H1 (cell line): ENCODE measurements around the gene PLD2. TPM values are rescaled to one million over a fixed set of nuclear protein-coding genes. Genes with fewer than 3 reads are reported as not detected.

Experiments
- CTCF ChIA-PET: fragments of 300-600 bp; sonication (Branson Sonifier 250); formaldehyde crosslinking; loops from one replicate; lab custom pipeline; 2021; ENCODE audit not compliant: partially characterized antibody; lab: Charles Lee
- POLR2A ChIA-PET: fragments of 300-600 bp; sonication (Branson Sonifier 250); formaldehyde crosslinking; loops from one replicate; lab custom pipeline; 2021; ENCODE audit warnings: inconsistent platforms; ENCODE audit not compliant: partially characterized antibody; lab: Charles Lee
- DNase-seq, 2 experiments: peaks; one replicate each; pipeline versions ENCODE4 v3.0.0 to v3.0.0-alpha.2; 2010 to 2022; ENCODE audit warnings: low spot score in 2 of 2, low read depth in 1 of 2, mixed read lengths in 1 of 2
- FAIRE-seq: peaks from 2 replicates; lab custom pipeline; 2011; peaks lifted over from hg19 to GRCh38; lab: Jason Lieb, UNC
- H2AFZ ChIP-seq: 2 replicates; pipeline ENCODE4 v1.8.1; 2012; ENCODE audit warnings: low read length, inconsistent platforms
- H2AK5ac ChIP-seq: 2 replicates; pipeline ENCODE4 v1.6.1; 2013; ENCODE audit warnings: low read depth, low read length
- H2BK120ac ChIP-seq: replicated peaks from 2 replicates; pipeline ENCODE3; 2013; ENCODE audit warnings: low read depth, low read length, inconsistent platforms
- H2BK12ac ChIP-seq: 2 replicates; pipeline ENCODE4 v1.6.1; 2013; ENCODE audit warnings: low read depth, low read length
- H2BK15ac ChIP-seq: 2 replicates; pipeline ENCODE4 v1.6.1; 2013; ENCODE audit warnings: low read length
- H2BK20ac ChIP-seq: 2 replicates; pipeline ENCODE4 v1.6.1; 2013; ENCODE audit warnings: low read length
- H2BK5ac ChIP-seq: 2 replicates; pipeline ENCODE4 v1.6.1; 2013; ENCODE audit warnings: low read depth, low read length
- H3K14ac ChIP-seq: 2 replicates; pipeline ENCODE4 v1.6.1; 2013; ENCODE audit warnings: inconsistent platforms; ENCODE audit not compliant: insufficient read length
- H3K18ac ChIP-seq: 2 replicates; pipeline ENCODE4 v1.6.1; 2013; ENCODE audit warnings: low read length; ENCODE audit errors: extremely low read depth
- H3K23ac ChIP-seq: 2 replicates; pipeline ENCODE4 v1.6.1; 2013; ENCODE audit warnings: inconsistent platforms; ENCODE audit not compliant: insufficient read length
- H3K23me2 ChIP-seq: 2 replicates; pipeline ENCODE4 v1.6.1; 2013; ENCODE audit warnings: low read depth, low read length
- H3K27ac ChIP-seq: 2 replicates; pipeline ENCODE4 v1.6.1; 2011; ENCODE audit warnings: low read depth, low read length, inconsistent platforms
- H3K27me3 ChIP-seq, 4 experiments: replicated peaks in 1 of 4; 1 replicate in 1 of 4; 2 replicates in 3 of 4; pipeline versions ENCODE4 v1.6.1 to v1.8.1; 2011 to 2013; ENCODE audit warnings: low read length in 3 of 4, mild to moderate bottlenecking in 3 of 4, inconsistent platforms in 2 of 4, mixed read lengths in 2 of 4, moderate library complexity in 1 of 4; ENCODE audit not compliant: control insufficient read depth in 3 of 4, insufficient read depth in 3 of 4; ENCODE audit errors: extremely low read depth in 1 of 4
- H3K36me3 ChIP-seq, 4 experiments: 2 replicates each; pipeline versions ENCODE4 v1.6.1 to v1.8.1; 2011 to 2013; ENCODE audit warnings: mild to moderate bottlenecking in 4 of 4, low read length in 3 of 4, moderate library complexity in 2 of 4, control low read depth in 1 of 4, inconsistent platforms in 1 of 4; ENCODE audit not compliant: insufficient read depth in 4 of 4, control insufficient read depth in 2 of 4
- H3K4ac ChIP-seq: replicated peaks from 2 replicates; pipeline ENCODE3; 2013; ENCODE audit warnings: low read length, low read depth, mixed read lengths, inconsistent platforms; ENCODE audit not compliant: insufficient read length
- H3K4me1 ChIP-seq, 4 experiments: replicated peaks in 1 of 4; 1 replicate in 1 of 4; 2 replicates in 3 of 4; pipeline versions ENCODE4 v1.6.1 to v1.8.1; 2011 to 2013; ENCODE audit warnings: low read length in 3 of 4, inconsistent platforms in 2 of 4, mixed read lengths in 1 of 4; ENCODE audit not compliant: insufficient read depth in 4 of 4, control insufficient read depth in 3 of 4
- H3K4me2 ChIP-seq, 2 experiments: 2 replicates each; pipeline versions ENCODE4 v1.6.1 to v1.8.1; 2011 to 2013; ENCODE audit warnings: low read depth in 2 of 2, low read length in 2 of 2, control low read depth in 1 of 2, inconsistent platforms in 1 of 2, mild to moderate bottlenecking in 1 of 2; ENCODE audit not compliant: insufficient read depth in 1 of 2
- H3K4me3 ChIP-seq, 4 experiments: fragments of 200-600, 300-600 bp in 1 of 4; sonication (generic), shearing (Covaris generic), sonication (Bioruptor Twin) in 1 of 4; 2 replicates each; pipeline versions ENCODE4 v1.5.1 to v1.8.1; 2011 to 2016; ENCODE audit warnings: low read length in 4 of 4, low read depth in 3 of 4, control low read depth in 2 of 4, inconsistent platforms in 2 of 4, mild to moderate bottlenecking in 2 of 4, mixed read lengths in 1 of 4, moderate library complexity in 1 of 4; ENCODE audit not compliant: insufficient read depth in 2 of 4; ENCODE audit errors: extremely low read depth in 1 of 4
- H3K56ac ChIP-seq: replicated peaks from 2 replicates; pipeline ENCODE3; 2013; ENCODE audit warnings: low read depth, mild to moderate bottlenecking, mixed read lengths, low read length, inconsistent platforms; ENCODE audit not compliant: insufficient read length
- H3K79me1 ChIP-seq: 2 replicates; pipeline ENCODE4 v1.6.1; 2013; ENCODE audit warnings: low read depth, low read length, control low read depth
- H3K79me2 ChIP-seq, 2 experiments: 2 replicates each; pipeline versions ENCODE4 v1.6.1 to v1.8.1; 2012 to 2013; ENCODE audit warnings: low read length in 2 of 2, mild to moderate bottlenecking in 2 of 2, inconsistent platforms in 1 of 2; ENCODE audit not compliant: insufficient read depth in 2 of 2, control insufficient read depth in 1 of 2
- H3K9ac ChIP-seq, 4 experiments: replicated peaks in 1 of 4; 1 replicate in 1 of 4; 2 replicates in 3 of 4; pipeline versions ENCODE4 v1.6.1 to v1.8.1; 2011 to 2013; ENCODE audit warnings: low read depth in 3 of 4, low read length in 3 of 4, control low read depth in 2 of 4, mild to moderate bottlenecking in 2 of 4, moderate library complexity in 2 of 4, inconsistent platforms in 1 of 4; ENCODE audit errors: extremely low read depth in 1 of 4
- H3K9me3 ChIP-seq, 2 experiments: 2 replicates each; pipeline versions ENCODE4 v1.6.1 to v1.8.1; 2012 to 2013; ENCODE audit warnings: mild to moderate bottlenecking in 2 of 2, moderate library complexity in 2 of 2, control low read depth in 1 of 2, inconsistent platforms in 1 of 2, low read depth in 1 of 2, low read length in 1 of 2, mixed read lengths in 1 of 2; ENCODE audit not compliant: insufficient read depth in 2 of 2
- H4K20me1 ChIP-seq, 2 experiments: replicated peaks in 1 of 2; 2 replicates each; pipeline versions ENCODE3 to v1.8.1; 2011 to 2013; ENCODE audit warnings: inconsistent platforms in 2 of 2, low read length in 2 of 2, mild to moderate bottlenecking in 1 of 2; ENCODE audit not compliant: insufficient read depth in 2 of 2, control insufficient read depth in 1 of 2
- H4K5ac ChIP-seq: 2 replicates; pipeline ENCODE4 v1.6.1; 2013; ENCODE audit warnings: low read length, low read depth, mixed read lengths, inconsistent platforms; ENCODE audit not compliant: insufficient read length
- H4K8ac ChIP-seq: 2 replicates; pipeline ENCODE4 v1.8.0; 2013; ENCODE audit warnings: mild to moderate bottlenecking, moderate library complexity, low read length, inconsistent platforms; ENCODE audit not compliant: insufficient read depth; ENCODE audit errors: extremely low read depth
- H4K91ac ChIP-seq: replicated peaks from 2 replicates; pipeline ENCODE3; 2013; ENCODE audit warnings: low read length, mixed read lengths, inconsistent platforms; ENCODE audit not compliant: insufficient read length
- ASH2L ChIP-seq: fragments of 200-600, 300-600 bp; sonication (generic); IDR thresholded peaks from one replicate; pipeline ENCODE4 v1.7.1; 2017; ENCODE audit warnings: low read length
- BACH1 ChIP-seq: IDR thresholded peaks from 2 replicates; pipeline ENCODE4 v1.6.1; 2012; ENCODE audit warnings: low read length, improper control_type of control experiment
- BRCA1 ChIP-seq: IDR thresholded peaks from 2 replicates; pipeline ENCODE4 v1.6.1; 2012; ENCODE audit warnings: low read depth, low read length, improper control_type of control experiment
- JUN ChIP-seq: IDR thresholded peaks from 2 replicates; pipeline ENCODE4 v1.6.1; 2011; ENCODE audit warnings: low read depth, mild to moderate bottlenecking, improper control_type of control experiment, low read length
- POLR2A ChIP-seq, 2 experiments: IDR thresholded peaks; 1 replicate in 1 of 2; 2 replicates in 1 of 2; pipeline ENCODE4 v1.6.1; 2011; ENCODE audit warnings: low read depth in 2 of 2, low read length in 2 of 2, mild to moderate bottlenecking in 2 of 2; ENCODE audit errors: control extremely low read depth in 1 of 2
- POU5F1 ChIP-seq: IDR thresholded peaks from 2 replicates; pipeline ENCODE4 v1.6.1; 2011; ENCODE audit warnings: low read depth, mild to moderate bottlenecking, low read length, moderate library complexity
- RXRA ChIP-seq: IDR thresholded peaks from 2 replicates; pipeline ENCODE4 v1.6.1; 2011; ENCODE audit warnings: low read depth, mild to moderate bottlenecking, low read length, moderate library complexity; ENCODE audit not compliant: insufficient read depth
- ZNF274 ChIP-seq: IDR thresholded peaks from 2 replicates; pipeline ENCODE4 v1.7.0; 2012; ENCODE audit warnings: low read length, borderline replicate concordance; ENCODE audit errors: extremely low read depth
- WGBS, 2 experiments: shearing (Covaris generic) in 1 of 2; methylation state at CpG; one replicate each; pipeline versions ENCODE4 v1.1.6 to v1.1.7; 2013 to 2015; ENCODE audit warnings: low lambda C conversion rate in 2 of 2, mixed read lengths in 2 of 2, inconsistent platforms in 1 of 2, low coverage in 1 of 2, missing lambda C conversion rate in 1 of 2; ENCODE audit not compliant: insufficient replicate concordance in 2 of 2, insufficient coverage in 1 of 2, insufficient read length in 1 of 2; ENCODE audit errors: extremely low coverage in 1 of 2, missing lambda C conversion rate in 1 of 2; 5-methylcytosine and 5-hydroxymethylcytosine counted together
- polyA plus RNA-seq, 7 experiments: library from polyadenylated mRNA; depleted of rRNA in 3 of 7; stranded (reverse) in 5 of 7; unstranded in 2 of 7; fragments of >200 nt in 5 of 7; fragments of 200-250 nt in 2 of 7; gene quantifications; 1 replicate in 5 of 7; 2 replicates in 1 of 7; 4 replicates in 1 of 7; pipeline versions ENCODE4 v1.2.1 to v1.2.3, GENCODE V29; 2011 to 2013; ENCODE audit warnings: missing spikeins in 2 of 7, mixed read lengths in 2 of 7
- total RNA-seq: library from RNA; stranded (reverse); fragmentation: NEBNext Ultra II Directional; extraction: Animal tissue kit (Norgen Biotek cat#: 25700); gene quantifications from 2 replicates; pipeline ENCODE4 v1.2.1, GENCODE V29; 2021

PLD2 gene
- total and polyA plus RNA-seq, 2 of the 8 experiments (the other 6 are each of a cell fraction or from before 2014, with no cell fraction given) = 44.3 to 48.4 TPM

GRCh38 chr17:4827399-4827798 is 20.4 kb downstream of the PLD2 start:
- Histone ChIP-seq H2AK5ac (no peak overlapping the region; the same call in 1 of the 2 replicates), H2BK5ac (no peak overlapping the region), H3K36me3 (peaks cover 0 to 3% (median 1%) of the 10 kb centered on the region in 4 experiments; a peak in 3 of 8 replicates), H4K20me1 (peaks cover 0 to 2% of the 10 kb centered on the region in 2 experiments), H3K9ac (no peak overlapping the region; a peak in 1 of 7 replicates), H3K4me2 (no peak overlapping the region), H3K23me2 (no peaks in the 10 kb centered on the region), H3K4me1 (no peaks in the 10 kb centered on the region), H3K18ac (no peak overlapping the region), H2BK15ac (no peak overlapping the region), H3K9me3 (no peaks in the 10 kb centered on the region), H3K4ac (no peak overlapping the region), H3K27me3 (no peaks in the 10 kb centered on the region), H2BK20ac (no peak overlapping the region), H3K79me2 (no peaks in the 10 kb centered on the region), H2BK12ac (no peak overlapping the region), H3K27ac (no peak overlapping the region), H4K8ac (no peak overlapping the region; the same call in 1 of the 2 replicates), H4K5ac (no peak overlapping the region), H3K79me1 (no peaks in the 10 kb centered on the region), H2BK120ac (no peak overlapping the region), H3K23ac (no peak overlapping the region), H3K56ac (no peak overlapping the region), H2AFZ (no peak overlapping the region), H3K4me3 (no peak overlapping the region), H3K14ac (no peak overlapping the region), H4K91ac (no peak overlapping the region)
- FAIRE-seq = no peak
- POLR2A ChIA-PET = interaction anchor here (1.0 kb wide), 1 partner anchor 11 kb away, joined by 3 read pairs; no protein-coding TSS in a partner anchor
- CTCF ChIA-PET = interaction anchor here (0.5 to 4.1 kb wide), 2 partner anchors 11 to 386 kb away, joined by 3 to 16 read pairs; no protein-coding TSS in a partner anchor
- 89% methylated on average over 8 of the region's 8 CpGs; no CpG with 5 or more reads in 1 of the 2 experiments for WGBS, 2 experiments
- no peak for TF ChIP-seq ZNF274
- TF ChIP-seq JUN = no peak
- no peak for TF ChIP-seq BACH1
- no peak for TF ChIP-seq ASH2L
- TF ChIP-seq BRCA1 = no peak
- no peak for TF ChIP-seq RXRA
- no peak for TF ChIP-seq POLR2A (IDR thresholded peaks at IDR 0.05; ENCODE audit: control extremely low read depth in 1 of 2, low read depth in 2 of 2, low read length in 2 of 2)
- no peak for TF ChIP-seq POU5F1
- no peak for DNase-seq
